Progenitor cell of endocrine pancreas (in vitro differentiated cells): ENCODE data around the gene NCAPG2. TPM values are rescaled to one million over a fixed set of nuclear protein-coding genes. Genes with fewer than 3 reads are reported as not detected.
A peak's percentile ranks its signal among the peaks of the same experiment; 100 is the strongest.

Experiments used
- DNase-seq: peaks from one replicate; pipeline ENCODE4 v3.0.0; 2021; ENCODE audit warnings: low spot score; ENCODE audit not compliant: unreplicated experiment
- H3K27ac Mint-ChIP-seq: 2 replicates; pipeline ENCODE4 v1.8.0; 2021; ENCODE audit warnings: mild to moderate bottlenecking, moderate library complexity, mixed read lengths
- H3K27me3 Mint-ChIP-seq: 2 replicates; pipeline ENCODE4 v1.8.0; 2021; ENCODE audit warnings: mixed read lengths
- H3K36me3 Mint-ChIP-seq: 2 replicates; pipeline ENCODE4 v1.8.0; 2022; ENCODE audit warnings: mixed read lengths; ENCODE audit not compliant: insufficient read depth
- H3K4me1 Mint-ChIP-seq: 2 replicates; pipeline ENCODE4 v1.8.0; 2021; ENCODE audit warnings: low read depth, mixed read lengths
- H3K4me3 Mint-ChIP-seq: 2 replicates; pipeline ENCODE4 v1.8.0; 2021; ENCODE audit warnings: low read depth, mild to moderate bottlenecking, moderate library complexity, mixed read lengths
- H3K9me3 Mint-ChIP-seq: 2 replicates; pipeline ENCODE4 v1.8.0; 2021; ENCODE audit warnings: low read depth, mixed read lengths
- total RNA-seq: library from RNA; stranded (reverse); gene quantifications from 2 replicates; pipeline ENCODE4 v1.2.1, GENCODE V29; 2021
- TF ChIP-seq, protein P1 (sequence below): fragments of 200-600 bp; sonication (generic); IDR thresholded peaks from one replicate; pipeline ENCODE4 v1.5.0; 2021; ENCODE audit warnings: antibody characterized with exemption, mild to moderate bottlenecking; ENCODE audit not compliant: unreplicated experiment

Gene NCAPG2
- total RNA-seq, 1 donor from 2014 or later = 28.3 TPM

DNA sequence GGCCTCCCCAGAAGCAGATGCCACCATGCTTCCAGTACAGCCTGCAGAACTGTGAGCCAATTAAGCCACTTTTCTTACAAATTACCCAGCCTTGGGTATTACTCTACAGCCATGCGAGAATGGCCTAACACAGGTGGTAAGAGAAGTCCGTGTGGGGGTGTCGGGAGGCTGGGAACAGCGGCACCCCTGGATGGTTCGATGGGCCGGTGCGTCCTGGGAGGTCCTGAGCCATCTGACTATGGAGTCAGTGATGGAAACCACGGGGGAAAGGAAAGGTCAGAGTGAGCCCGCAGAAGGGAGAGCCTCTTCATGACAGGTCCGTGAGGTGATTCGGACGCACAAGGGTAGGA lies 114.4 kb downstream of the NCAPG2 start:
- peaks cover 40% of the 10 kb centered on the region for H3K27me3 Mint-ChIP-seq
- DNase-seq = no peak
- H3K4me1 Mint-ChIP-seq = peaks cover 3% of the 10 kb centered on the region
- H3K4me3 Mint-ChIP-seq = no peak overlapping the region
- peaks cover 4% of the 10 kb centered on the region for H3K9me3 Mint-ChIP-seq
- H3K27ac Mint-ChIP-seq = no peak overlapping the region
- H3K36me3 Mint-ChIP-seq = no peaks in the 10 kb centered on the region
- TF ChIP-seq, protein P1, sequence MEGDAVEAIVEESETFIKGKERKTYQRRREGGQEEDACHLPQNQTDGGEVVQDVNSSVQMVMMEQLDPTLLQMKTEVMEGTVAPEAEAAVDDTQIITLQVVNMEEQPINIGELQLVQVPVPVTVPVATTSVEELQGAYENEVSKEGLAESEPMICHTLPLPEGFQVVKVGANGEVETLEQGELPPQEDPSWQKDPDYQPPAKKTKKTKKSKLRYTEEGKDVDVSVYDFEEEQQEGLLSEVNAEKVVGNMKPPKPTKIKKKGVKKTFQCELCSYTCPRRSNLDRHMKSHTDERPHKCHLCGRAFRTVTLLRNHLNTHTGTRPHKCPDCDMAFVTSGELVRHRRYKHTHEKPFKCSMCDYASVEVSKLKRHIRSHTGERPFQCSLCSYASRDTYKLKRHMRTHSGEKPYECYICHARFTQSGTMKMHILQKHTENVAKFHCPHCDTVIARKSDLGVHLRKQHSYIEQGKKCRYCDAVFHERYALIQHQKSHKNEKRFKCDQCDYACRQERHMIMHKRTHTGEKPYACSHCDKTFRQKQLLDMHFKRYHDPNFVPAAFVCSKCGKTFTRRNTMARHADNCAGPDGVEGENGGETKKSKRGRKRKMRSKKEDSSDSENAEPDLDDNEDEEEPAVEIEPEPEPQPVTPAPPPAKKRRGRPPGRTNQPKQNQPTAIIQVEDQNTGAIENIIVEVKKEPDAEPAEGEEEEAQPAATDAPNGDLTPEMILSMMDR = no peak

GRCh38 chr7:158589653-158590052 lies 115.0 kb downstream of the NCAPG2 start:
- peaks cover 3% of the 10 kb centered on the region for H3K4me1 Mint-ChIP-seq
- no peaks in the 10 kb centered on the region for H3K36me3 Mint-ChIP-seq
- no peak overlapping the region for H3K4me3 Mint-ChIP-seq
- no peak overlapping the region for H3K27ac Mint-ChIP-seq
- TF ChIP-seq, protein P1 = no peak
- H3K27me3 Mint-ChIP-seq = peaks cover 45% of the 10 kb centered on the region
- DNase-seq = no peak
- H3K9me3 Mint-ChIP-seq = peaks cover 4% of the 10 kb centered on the region

GRCh38 chr7:158588878-158589442 lies 115.6 kb downstream of the NCAPG2 start:
- no peak overlapping the region for H3K27ac Mint-ChIP-seq
- peaks cover 3% of the 10 kb centered on the region for H3K4me1 Mint-ChIP-seq
- peaks cover 52% of the 10 kb centered on the region for H3K27me3 Mint-ChIP-seq
- TF ChIP-seq, protein P1 = no peak
- H3K9me3 Mint-ChIP-seq = peaks cover 4% of the 10 kb centered on the region
- peak overlapping the region; percentile 56 for H3K4me3 Mint-ChIP-seq
- DNase-seq = no peak
- no peaks in the 10 kb centered on the region for H3K36me3 Mint-ChIP-seq

DNA sequence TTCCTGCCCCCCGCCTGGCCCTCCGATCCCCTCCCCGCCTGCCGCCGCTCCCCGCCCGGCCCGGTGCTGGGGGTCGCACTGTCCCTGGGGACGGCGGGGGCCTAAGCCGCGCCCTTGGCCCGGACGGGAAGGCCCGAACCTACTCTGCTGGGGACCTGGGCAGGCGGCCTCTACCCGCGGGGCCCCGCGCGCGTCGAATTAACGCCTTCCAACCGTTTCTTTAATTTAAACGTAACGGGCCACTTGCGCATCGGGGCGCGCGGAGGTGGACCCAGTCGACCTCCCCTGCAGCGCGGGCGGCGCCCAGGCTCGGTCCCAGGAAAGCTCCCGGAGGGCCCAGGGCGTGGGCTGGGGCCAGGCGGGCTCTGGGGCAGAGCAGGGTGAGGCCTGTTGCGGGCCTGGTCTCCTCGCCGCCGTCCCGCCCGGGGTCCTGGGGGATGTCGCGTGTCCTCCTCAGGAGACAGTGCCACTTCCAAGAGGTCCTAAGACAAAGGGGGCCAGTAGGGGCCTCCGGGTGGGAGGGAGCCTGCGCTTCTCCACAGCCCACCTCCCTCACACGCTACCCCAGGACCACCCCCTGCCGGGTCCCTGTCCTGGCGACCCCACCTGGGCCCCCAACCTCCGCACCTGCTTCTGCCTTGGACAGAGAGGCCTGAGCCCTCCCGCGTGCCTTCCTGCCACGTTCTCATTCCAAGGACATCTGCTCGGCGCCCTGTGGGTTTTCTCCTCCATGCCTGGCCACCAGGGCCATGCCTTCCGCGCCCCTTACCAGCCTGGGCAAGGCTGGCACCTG lies 116.3 kb downstream of the NCAPG2 start:
- peak overlapping the region; percentile 56 for H3K4me3 Mint-ChIP-seq
- no peak overlapping the region for H3K27ac Mint-ChIP-seq
- no peak for DNase-seq
- TF ChIP-seq, protein P1 = no peak
- H3K36me3 Mint-ChIP-seq = no peaks in the 10 kb centered on the region
- H3K27me3 Mint-ChIP-seq = peaks cover 58% of the 10 kb centered on the region
- peaks cover 4% of the 10 kb centered on the region for H3K9me3 Mint-ChIP-seq
- H3K4me1 Mint-ChIP-seq = peaks cover 3% of the 10 kb centered on the region

DNA sequence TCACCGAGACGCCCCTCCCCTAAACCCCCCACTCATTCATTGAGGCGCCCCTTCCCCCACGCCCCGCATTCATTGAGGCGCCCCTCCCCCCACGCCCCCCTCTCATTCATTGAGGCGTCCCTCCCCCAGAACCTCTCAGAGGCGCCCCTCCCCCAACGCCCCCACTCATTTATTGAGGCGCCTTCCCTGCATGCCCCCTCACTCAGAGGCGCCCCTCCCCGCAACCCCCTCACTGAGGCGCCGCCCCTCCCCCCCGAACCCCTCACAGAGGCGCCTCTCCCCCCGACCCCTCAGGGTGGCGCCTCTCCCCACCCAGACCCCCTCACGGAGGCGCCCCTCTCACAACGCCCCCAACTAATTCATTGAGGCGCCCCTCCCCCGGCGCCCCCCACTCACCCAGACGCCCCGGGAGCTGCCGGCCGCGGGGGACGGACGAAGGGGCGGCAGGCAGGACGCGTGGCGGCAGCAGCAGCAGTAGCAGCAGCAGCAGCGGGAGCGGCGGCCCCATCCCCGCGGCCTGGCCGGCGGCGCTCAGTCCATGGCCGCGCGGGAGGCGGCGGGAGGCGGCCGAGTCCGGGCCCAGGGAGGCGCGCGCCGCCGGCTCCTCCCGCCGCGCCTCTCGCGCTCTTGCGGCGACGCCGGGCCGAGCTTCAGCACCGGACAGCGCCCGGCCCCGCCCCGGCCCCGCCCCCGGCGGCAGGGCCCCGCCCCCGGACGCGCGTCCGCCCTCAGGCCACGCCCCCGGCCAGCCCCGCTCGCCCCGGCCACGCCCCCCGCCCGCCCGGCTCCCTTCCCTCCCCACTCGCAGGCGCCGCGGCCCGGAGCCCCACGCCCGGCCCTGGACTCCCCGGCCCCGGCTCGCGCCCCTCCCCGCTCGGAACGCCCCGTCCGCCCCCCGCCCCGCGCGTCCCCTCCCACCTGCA lies 117.2 kb downstream of the NCAPG2 start, which contains the start of gene PTPRN2:
TSS of gene PTPRN2 (minus strand) at position 662 of the 923 bp plus-strand sequence.
- no peaks in the 10 kb centered on the region for H3K9me3 Mint-ChIP-seq
- peaks cover 3% of the 10 kb centered on the region for H3K4me1 Mint-ChIP-seq
- H3K27me3 Mint-ChIP-seq = peaks cover 58% of the 10 kb centered on the region
- DNase-seq = peak; percentile 65
- peak within 1 kb of the TSS; percentile 56 for H3K4me3 Mint-ChIP-seq
- no peaks in the 10 kb centered on the region for H3K36me3 Mint-ChIP-seq
- H3K27ac Mint-ChIP-seq = no peak within 1 kb of the TSS
- TF ChIP-seq, protein P1 = no peak
